Renal pelvis (tissue), 4 donors: ENCODE results near the gene NT5DC2. TPM values are rescaled to one million over a fixed set of nuclear protein-coding genes. Genes with fewer than 3 reads are reported as not detected.

Experiments used
- DNase-seq: peaks from one replicate; pipeline ENCODE4 v3.0.0-alpha.2; 2013
- polyA plus RNA-seq, 3 donors: library from polyadenylated mRNA; unstranded; fragments of 120-200 nt; gene quantifications; one replicate each; pipeline ENCODE4 v1.2.1, GENCODE V29; 2013; ENCODE audit not compliant: insufficient read length in 3 of 3

NT5DC2 gene
- polyA plus RNA-seq, 3 donors: 138 to 202 (median 154) TPM

DNA sequence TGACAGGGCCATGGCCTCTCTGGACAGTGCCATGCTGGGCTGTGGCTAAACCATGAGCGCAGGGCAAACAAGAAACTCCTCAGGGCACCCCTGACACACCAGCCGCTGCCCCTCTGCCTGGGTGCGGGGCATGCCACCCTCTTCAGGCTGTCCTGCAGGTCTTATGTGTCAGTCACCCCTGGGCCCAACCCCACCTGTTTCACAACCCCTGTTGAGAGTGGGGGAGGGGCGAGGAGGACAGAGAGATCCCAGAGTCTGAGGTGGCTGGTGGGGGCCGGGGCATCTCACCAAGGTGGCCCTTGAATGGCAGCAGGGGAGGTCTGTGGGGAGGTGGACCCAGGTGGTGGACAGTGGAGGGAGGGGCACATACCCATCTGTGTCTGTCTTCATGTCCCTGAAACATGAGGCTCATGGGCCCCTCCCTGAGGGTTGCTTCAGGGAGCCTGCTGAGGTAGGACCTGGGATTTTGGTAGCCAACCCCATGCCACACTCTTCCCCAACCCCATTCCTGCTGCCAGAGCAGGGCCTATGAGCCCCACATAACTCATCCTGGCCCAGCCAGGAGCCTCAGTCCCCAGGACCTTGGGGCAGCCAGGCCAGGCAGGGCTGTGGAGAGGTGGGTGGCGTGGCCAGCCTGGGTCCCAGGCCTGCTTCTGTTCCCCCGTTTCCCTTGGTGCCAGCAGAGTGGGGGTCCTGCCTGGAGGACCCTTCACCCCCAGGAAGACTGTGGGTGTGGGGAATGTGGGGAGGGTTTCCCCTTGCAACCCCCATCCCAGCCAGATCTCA, 40.2 kb downstream of the NT5DC2 start:
- DNase-seq: no peak

GRCh38 chr3:52492059-52492458, 41.6 kb downstream of the NT5DC2 start:
- DNase-seq: no peak

- no peak for DNase-seq
These were observed 42.6 kb downstream of the NT5DC2 start for GRCh38 chr3:52490939-52491526.

DNA sequence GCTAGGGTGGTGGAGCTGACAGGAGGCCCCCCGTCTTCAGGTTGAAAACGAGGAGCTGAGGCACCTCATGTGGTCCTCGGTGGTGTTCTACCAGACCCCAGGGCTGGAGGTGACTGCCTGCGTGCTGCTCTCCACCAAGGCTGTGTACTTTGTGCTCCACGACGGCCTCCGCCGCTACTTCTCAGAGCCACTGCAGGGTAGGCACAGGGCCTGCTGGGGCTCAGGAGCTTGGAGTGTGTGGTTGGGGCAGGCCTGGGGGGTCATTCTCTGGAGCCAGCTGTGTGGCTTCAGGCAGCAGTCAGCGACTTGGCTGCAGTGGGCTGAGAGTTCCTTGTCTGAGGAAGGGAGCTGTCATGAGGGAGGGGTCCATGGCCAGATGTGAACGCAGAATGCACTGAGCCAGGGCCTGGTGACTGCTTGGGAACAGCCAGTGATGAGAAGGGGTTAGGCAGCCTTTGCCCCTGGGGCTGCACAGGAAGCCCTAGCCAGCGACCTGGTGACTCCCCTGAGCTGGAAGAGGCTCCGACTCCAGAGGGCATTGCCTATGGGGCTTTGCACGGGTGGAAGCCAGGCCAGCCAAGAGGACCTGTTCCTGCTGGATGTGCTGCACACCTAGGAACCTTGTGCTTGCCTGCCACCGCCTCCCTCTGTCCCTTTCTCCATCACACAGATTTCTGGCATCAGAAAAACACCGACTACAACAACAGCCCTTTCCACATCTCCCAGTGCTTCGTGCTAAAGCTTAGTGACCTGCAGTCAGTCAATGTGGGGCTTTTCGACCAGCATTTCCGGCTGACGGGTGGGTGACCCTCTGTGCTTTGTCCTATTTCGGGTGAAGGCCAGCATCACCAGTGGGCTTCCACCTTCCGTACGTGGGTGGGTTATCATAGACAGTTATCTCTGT, 43.4 kb downstream of the NT5DC2 start:
- DNase-seq: no peak

DNA sequence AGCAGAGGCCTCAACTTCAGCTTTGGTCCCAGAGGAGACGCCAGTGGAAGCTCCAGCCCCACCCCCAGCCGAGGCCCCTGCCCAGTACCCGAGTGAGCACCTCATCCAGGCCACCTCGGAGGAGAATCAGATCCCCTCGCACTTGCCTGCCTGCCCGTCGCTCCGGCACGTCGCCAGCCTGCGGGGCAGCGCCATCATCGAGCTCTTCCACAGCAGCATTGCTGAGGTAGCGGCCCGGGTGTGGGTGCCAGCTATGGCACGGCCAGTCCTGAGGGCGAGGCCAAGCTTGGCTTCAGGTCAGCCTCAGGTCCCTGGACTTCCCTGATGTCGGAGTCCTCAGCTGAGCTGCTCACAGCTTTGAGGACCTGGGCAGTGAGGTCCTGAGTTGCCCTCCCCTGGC, 44.2 kb downstream of the NT5DC2 start:
- no peak for DNase-seq

DNA sequence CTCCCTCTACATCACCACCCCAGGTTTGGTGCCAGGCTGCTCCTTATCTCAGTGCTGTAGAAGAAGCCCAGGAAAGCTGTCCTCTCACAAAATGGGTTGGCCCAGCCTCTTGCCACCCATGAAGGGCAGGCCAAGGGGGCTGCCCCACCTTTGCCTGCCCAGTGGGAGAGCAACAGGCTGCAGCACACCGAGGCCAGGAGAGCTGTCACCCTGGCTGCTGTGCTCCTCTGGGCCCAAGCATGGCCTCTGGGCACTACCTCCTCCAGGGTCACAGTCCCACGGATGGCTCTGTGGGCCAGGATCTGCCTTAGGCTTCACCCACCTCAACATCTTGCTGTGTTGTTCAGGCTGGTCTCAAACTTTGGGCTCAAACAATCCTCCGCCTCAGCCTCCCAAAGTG, 44.9 kb downstream of the NT5DC2 start:
- DNase-seq: no peak

GRCh38 chr3:52487788-52488691, 45.6 kb downstream of the NT5DC2 start:
- no peak for DNase-seq

DNA sequence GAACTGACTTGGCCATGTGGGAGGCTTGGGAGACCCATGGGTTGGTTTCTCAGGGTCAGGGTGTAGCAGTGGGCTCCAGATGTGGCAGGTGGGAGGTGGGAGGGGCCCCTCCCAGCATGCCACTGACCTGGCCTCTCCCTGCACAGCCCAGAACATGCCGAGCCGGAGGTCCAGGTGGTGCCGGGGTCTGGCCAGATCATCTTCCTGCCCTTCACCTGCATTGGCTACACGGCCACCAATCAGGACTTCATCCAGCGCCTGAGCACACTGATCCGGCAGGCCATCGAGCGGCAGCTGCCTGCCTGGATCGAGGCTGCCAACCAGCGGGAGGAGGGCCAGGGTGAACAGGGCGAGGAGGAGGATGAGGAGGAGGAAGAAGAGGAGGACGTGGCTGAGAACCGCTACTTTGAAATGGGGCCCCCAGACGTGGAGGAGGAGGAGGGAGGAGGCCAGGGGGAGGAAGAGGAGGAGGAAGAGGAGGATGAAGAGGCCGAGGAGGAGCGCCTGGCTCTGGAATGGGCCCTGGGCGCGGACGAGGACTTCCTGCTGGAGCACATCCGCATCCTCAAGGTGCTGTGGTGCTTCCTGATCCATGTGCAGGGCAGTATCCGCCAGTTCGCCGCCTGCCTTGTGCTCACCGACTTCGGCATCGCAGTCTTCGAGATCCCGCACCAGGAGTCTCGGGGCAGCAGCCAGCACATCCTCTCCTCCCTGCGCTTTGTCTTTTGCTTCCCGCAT, 46.4 kb downstream of the NT5DC2 start:
- no peak for DNase-seq

DNA sequence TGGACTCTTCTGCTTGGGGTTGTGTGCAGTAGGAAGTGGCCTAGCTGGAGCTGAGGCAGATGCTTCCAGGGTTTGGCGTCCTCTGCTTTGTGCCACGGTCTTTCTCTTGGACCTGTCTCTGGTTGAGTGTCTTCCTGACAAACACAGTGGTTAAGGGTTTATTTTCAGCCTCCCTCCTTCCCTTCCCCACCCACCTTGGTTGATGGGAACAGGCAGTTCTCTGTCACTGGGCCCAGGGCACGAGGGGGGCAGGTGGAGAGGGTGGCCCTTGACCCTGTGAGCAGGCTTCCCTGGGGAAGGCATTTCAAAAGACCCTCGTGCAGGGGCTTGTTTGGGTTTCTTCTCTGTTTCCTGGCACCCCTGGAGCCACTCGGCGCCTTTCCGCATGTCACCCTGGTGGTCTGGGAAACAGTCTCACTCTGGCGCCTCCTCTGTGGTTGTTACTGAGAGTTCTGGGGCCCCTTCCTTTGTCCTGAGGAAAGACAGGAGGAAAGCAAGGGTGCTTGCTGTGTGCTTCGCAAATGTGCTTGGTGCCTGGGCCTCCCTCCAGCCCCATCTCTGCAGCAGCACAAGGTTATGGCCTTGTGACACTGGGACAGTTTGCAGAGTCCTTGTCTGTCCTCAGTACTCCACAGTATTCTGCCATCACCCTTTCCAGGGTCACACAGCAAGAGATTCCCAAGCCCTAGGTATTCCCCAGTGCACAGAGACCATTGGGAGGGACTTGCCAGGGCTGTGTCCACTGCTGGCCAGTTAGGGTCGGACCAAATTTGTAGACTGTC, 48.8 kb downstream of the NT5DC2 start:
- DNase-seq: no peak

DNA sequence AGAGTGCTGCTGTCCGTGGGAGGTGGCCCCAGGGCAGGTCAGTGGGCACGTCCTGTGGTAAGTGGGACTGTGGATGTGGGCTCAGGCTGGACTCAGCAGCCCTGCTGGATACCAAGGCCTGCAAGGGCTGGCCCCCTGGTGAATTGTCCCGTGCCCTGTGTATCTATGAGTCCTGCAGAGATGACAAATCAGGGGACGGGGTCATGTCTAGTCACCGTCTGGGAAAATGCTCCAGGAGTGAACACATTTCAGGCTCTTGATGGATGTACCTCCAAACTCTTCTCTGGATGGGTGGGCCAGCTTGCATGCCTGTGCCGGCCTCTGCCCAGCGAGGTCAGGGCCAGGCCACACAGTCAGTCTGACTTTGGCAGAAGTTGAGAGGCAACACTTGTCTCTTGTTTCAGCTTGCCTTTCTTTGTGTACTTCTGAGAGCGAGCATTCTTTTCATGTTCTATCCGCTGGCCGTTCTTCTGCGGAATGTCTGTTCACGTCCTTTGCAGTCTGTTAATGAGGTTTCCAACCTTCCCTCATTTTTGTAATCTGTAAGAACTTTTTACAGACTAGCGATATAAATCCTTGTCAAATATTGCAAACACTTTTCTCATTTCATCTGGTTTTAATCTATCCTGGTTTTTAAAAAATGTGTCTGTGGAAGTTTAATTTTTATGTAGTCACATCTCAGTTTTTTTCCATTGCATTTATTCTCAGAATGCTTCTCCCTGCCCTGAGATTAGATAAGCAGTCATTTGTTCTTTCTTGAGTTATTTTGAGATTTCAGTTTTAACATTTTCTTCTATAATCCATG, 49.9 kb downstream of the NT5DC2 start:
- DNase-seq: no peak

DNA sequence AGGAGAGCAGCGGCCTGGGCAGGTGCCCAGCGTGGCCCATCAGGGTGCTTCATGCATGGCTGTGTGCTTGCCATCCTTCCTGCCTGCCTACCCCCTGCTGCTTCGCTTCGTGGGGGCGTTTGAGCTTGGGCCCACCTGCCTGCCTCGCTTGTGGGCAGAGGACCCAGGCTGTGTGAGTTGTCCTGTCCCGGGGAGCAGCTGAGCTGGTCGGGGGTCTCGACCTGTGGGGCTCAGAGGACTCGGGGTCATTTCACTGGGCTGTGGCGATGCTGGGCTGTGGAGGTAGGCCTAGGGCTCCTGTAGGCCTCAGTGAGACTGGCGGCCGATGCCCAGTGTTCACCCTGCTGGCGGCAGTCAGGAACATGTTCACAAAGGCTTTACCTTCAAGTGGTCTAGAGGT, 50.6 kb downstream of the NT5DC2 start:
- DNase-seq: no peak

DNA sequence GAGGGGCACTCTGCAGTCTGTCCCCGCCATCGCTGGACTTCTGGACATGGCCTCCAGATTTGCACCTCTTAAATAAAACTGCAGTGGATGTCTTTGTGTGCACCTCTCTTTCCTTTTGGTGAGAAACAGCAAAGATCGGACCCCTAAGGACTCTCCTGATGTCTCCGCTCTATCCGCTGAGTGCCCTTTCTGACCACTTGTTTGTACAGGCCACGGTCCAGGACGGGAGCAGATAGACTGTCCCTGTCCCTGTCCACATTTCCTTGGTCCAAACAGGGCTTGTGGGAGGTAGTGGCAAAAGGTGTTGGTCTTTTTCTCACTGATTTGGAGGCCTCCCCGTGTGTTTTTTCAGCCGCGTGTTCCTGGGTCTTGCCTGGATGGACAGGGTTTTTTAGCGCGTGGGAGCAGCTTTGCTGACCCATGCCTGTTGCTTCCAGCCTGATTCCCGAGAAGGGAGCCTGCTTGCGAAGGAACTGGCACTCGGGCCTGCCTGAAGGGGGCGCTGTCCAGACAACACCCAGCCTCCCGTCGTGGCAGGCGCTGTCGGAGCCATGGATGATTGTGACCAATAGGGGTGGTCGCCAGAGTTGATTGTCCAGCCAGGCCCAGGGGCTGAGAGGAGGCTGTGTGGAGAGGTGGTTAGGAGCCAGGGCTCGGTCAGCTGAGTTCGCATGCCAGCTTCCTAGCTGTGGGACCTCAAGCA, 51.7 kb downstream of the NT5DC2 start:
- no peak for DNase-seq

- DNase-seq: no peak
These were observed 52.6 kb downstream of the NT5DC2 start for GRCh38 chr3:52480768-52481715.

DNA sequence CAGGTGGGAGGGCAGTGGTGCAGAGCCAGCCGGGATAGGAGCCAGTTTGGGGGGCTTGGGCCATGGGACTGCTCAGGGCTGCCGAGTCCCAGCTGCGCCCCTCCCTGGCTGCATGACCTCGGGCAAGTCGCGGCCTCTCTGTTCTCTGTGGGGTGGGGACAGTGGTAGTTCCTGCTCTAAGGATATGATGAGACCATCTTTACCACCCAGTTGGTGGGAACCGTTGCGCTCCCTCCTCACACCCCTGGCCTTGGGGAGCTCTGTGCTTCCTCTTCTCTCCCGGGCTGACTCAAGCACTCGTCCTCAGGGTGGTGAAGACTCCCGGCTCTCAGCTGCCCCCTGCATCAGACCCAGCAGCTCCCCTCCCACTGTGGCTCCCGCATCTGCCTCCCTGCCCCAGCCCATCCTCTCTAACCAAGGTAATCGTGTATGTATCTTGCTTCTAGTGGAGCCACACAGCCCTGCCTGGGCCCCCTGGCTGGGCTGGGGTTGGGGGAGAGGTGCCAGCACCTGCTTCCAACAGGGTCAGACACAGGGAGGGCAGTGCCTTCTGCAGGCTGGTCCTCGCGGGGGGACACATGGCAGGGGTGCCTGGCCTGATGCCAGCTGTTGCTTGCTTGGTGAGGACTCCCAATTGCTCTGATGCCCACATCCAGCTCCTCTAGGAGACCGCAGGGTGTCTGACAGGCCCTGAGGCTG, 53.6 kb downstream of the NT5DC2 start:
- no peak for DNase-seq

- no peak for DNase-seq
These were observed 54.4 kb downstream of the NT5DC2 start for GRCh38 chr3:52479037-52479876.

- no peak for DNase-seq
These were observed 55.9 kb downstream of the NT5DC2 start for GRCh38 chr3:52477796-52478095.
